HG03442 (cell line): Measurements from ENCODE around the gene KRTAP10-5.
"Not testable (repeated sequence)": the region's sequence is repeated elsewhere in the genome, so short reads cannot be mapped to it uniquely, and the experiment has no call there.

Source experiments
- ATAC-seq: cut with Tn5 transposase; IDR thresholded peaks from one replicate; pipeline ENCODE4 v1.9.1; 2021; ENCODE audit warnings: mild to moderate bottlenecking, moderate library complexity; ENCODE audit not compliant: unreplicated experiment

The KRTAP10-5 gene

GRCh38 chr21:44612029-44612486 lies 31.7 kb upstream of the KRTAP10-5 start, which contains the start of gene KRTAP10-8:
Gene KRTAP10-8, plus strand, starts transcription at chr21:44612079. Its CDS starts 22 bp downstream, at chr21:44612101.
- ATAC-seq = no peak

GRCh38 chr21:44611551-44611950 lies 31.1 kb upstream of the KRTAP10-5 start:
- no peak for ATAC-seq

GRCh38 chr21:44610157-44610843 lies 29.9 kb upstream of the KRTAP10-5 start:
- ATAC-seq = not testable (repeated sequence)

- ATAC-seq = no peak
These were observed 28.8 kb upstream of the KRTAP10-5 start for GRCh38 chr21:44609193-44609592.

GRCh38 chr21:44606495-44606894 lies 26.1 kb upstream of the KRTAP10-5 start:
- ATAC-seq = no peak

GRCh38 chr21:44603911-44604310 lies 23.5 kb upstream of the KRTAP10-5 start:
- no peak for ATAC-seq

- no peak for ATAC-seq
These were observed 22.9 kb upstream of the KRTAP10-5 start for GRCh38 chr21:44603109-44603875.

GRCh38 chr21:44602463-44602850 lies 22.1 kb upstream of the KRTAP10-5 start:
- no peak for ATAC-seq

GRCh38 chr21:44601596-44602462 lies 21.4 kb upstream of the KRTAP10-5 start:
- no peak for ATAC-seq

GRCh38 chr21:44601091-44601490 lies 20.7 kb upstream of the KRTAP10-5 start:
- ATAC-seq = not testable (repeated sequence)

GRCh38 chr21:44600118-44600978 lies 19.9 kb upstream of the KRTAP10-5 start, which contains the start of gene KRTAP10-7:
Gene KRTAP10-7, plus strand, starts transcription at chr21:44600597. Its CDS starts 25 bp downstream, at chr21:44600622.
- not testable (repeated sequence) for ATAC-seq

GRCh38 chr21:44599264-44600029 lies 19.0 kb upstream of the KRTAP10-5 start:
- ATAC-seq = no peak

GRCh38 chr21:44598061-44598460 lies 17.7 kb upstream of the KRTAP10-5 start:
- no peak for ATAC-seq

GRCh38 chr21:44596068-44596725 lies 15.8 kb upstream of the KRTAP10-5 start:
- no peak for ATAC-seq

GRCh38 chr21:44595524-44595923 lies 15.1 kb upstream of the KRTAP10-5 start:
- no peak for ATAC-seq

- ATAC-seq = no peak
These were observed 14.1 kb upstream of the KRTAP10-5 start for GRCh38 chr21:44594406-44594916.

GRCh38 chr21:44593598-44594405 lies 13.4 kb upstream of the KRTAP10-5 start:
- no peak for ATAC-seq
